ENCODE results near the gene HOXC9.

HOXC9 gene

GRCh38 chr12:54000116-54001114 is at the start of gene HOXC9:
HOXC9 (plus strand) TSS chr12:54000161; CDS start chr12:54000189, 28 bp downstream.
- H3K27ac ChIP-seq: peak within 1 kb of the TSS in 19 of 21 experiments; percentile 54 to 99 (median 88)

GRCh38 chr12:53950437-53950773 is 49.6 kb upstream of the HOXC9 start:
- Histone ChIP-seq H3K27ac (no peak overlapping the region), H3K4me3 (peak overlapping the region in 1 of 7 experiments; percentile 1)

More at GRCh38 chr12:54000116-54001114, at the start of gene HOXC9:
- peak within 1 kb of the TSS; percentile 40 to 68 (median 46) for H3K4me3 ChIP-seq

GRCh38 chr12:53950789-53951576 is 49.0 kb upstream of the HOXC9 start:
- H3K27ac ChIP-seq: no peak overlapping the region
- H3K4me3 ChIP-seq: peak overlapping the region in 1 of 7 experiments; percentile 1

DNA sequence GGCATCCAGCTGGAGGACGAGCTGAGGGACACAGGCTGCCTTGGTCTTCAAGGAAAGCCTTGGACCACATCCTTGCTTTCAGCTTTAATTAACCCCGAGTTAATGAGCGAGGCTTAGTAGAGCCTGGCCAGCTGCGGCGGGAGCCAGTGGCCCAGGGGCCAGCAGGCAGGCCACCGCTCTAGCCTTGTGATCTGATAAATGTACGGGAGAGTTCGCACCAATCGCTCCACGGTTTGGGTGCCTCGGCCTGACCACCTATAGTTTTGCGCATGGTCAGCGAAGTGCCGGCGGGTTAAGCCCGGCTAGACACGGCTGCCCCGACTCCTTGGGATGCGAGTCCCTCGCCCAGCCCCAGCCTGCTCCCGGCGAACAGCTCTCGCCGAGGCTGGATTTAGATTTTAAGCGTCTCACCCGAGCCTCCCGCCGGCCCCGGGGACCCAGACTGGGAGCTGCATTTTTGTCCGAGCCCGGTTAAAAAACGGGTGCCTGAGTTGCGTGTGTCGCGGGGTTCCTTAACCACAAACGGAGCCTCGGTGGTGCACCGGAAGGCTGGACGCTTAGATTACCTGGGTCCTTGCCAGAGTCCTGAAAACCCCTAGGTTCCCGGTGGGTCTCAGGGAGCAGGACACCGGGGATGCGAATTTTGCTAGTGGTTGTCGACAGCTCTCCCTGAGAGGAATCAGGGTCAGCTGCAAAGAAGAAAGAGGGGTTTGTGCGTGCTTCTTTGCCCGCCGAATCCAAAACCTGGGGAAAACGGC is 48.2 kb upstream of the HOXC9 start:
- no peak overlapping the region for H3K4me3 ChIP-seq
- no peak overlapping the region for H3K27ac ChIP-seq

DNA sequence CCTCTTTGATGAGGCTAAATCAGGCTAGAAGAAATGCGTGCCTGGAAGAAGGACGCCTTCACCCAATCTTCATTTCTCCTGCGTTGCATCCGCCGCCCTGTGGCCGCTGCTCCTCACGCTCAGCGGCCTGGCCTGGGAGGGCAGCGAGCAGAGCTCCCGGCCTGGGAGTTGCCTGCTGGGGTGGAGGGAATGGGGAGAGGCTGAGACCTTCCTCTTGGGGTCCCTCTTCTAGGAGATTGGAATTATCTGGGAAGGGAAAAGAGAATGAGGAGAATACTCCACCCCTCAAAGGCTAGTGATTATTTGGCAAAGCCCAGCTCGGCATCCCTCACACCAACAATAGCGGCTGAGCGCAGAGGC is 47.6 kb upstream of the HOXC9 start:
- Histone ChIP-seq H3K27ac (no peak overlapping the region), H3K4me3 (no peak overlapping the region)

- Histone ChIP-seq H3K27ac (no peak overlapping the region), H3K4me3 (no peak overlapping the region)
Measured at GRCh38 chr12:53952871-53953734, 46.9 kb upstream of the HOXC9 start.

DNA sequence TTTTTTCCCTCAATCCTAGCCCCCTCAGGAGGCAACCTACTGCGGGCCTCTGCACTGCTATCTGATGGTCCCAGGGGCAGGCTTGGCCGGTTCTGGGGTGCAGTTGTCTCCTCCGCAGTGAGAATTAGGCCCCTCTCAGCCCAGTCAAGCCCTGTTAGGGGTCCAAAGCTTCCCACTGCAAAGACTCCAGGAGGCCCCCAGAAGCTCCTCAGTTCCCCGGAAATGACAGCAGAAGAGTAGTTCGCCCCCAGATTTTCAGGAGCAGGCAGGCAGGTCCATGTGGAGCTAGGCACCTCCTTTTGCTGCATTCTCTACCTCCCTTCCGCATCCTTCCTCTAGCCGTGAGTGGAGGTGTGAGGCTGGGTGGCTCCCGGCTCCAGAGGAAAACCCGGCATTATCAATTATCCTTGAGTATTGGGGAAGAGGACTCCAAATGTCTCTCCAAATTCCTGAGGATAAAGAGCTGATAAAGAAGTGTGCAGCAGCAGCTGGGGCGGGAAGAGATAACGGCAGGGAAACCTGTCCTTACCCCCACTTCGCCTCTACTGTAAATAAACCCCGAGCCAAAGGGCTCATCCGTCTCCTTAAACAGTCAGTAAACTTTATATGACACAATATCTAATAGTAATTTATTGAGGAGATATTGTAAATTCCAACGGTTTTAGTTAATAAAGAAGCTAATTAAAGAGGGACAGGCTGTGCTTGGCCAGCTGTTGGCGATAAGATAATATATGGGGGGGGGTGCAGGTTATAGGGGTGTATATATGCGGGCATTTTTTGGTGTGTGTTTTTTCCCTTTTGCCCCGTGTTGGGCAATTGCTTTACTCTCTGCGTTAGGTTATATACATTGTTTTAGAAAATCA is 45.9 kb upstream of the HOXC9 start:
- H3K4me3 ChIP-seq: no peak overlapping the region
- H3K27ac ChIP-seq: no peak overlapping the region

DNA sequence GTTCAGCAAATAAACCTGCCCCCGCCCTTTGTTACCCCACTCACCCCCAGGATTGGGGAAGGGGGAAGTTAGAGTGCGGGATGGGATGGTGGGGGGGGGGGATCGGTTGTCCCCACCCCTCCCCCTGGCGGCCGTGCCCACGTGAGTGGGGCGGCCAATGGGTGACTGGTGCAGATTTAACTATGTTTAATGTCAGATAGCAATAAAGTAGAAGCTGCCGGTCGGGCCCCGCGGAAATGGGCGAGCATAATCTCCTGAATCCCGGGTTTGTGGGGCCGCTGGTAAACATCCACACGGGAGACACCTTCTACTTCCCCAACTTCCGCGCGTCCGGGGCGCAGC is 45.3 kb upstream of the HOXC9 start, which contains the start of gene HOXC12:
HOXC12 (plus strand) TSS at position 210 of the 342 bp plus-strand sequence; CDS start at position 237, 27 bp downstream.
- H3K4me3 ChIP-seq: peak within 1 kb of the TSS in 3 of 7 experiments; percentile 2 to 19 (median 12)
- H3K27ac ChIP-seq: peak within 1 kb of the TSS in 3 of 21 experiments; percentile 8 to 28 (median 11)

- Histone ChIP-seq H3K4me3 (peak overlapping the region in 3 of 7 experiments; percentile 2 to 19 (median 12)), H3K27ac (peak overlapping the region in 3 of 21 experiments; percentile 8 to 28 (median 11))
Measured at GRCh38 chr12:53955036-53955775, 44.8 kb upstream of the HOXC9 start.

DNA sequence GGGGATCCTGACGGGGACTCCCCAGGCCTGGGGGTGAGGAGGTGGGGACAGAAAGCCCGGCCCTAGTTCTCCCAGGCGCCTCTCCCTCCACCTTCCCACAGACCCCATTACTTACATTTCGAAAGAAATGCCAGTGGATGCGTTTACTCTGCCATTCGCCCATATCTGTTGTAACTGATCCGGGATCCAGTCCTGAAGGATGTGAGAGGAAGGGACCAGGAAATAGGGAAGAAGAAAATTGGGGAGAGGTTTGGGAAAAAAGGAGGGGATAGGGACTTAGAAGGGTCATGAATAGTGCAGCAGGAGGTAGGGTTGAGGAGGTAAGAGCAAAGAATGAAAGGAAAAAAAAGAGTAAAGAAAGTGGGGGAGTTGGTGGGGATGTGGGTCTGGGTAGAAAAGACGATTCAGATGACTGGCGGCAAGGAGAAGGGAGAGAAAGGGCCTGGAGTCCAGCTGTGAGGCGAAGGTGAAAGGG is 44.1 kb upstream of the HOXC9 start:
- Histone ChIP-seq H3K4me3 (peak overlapping the region in 1 of 7 experiments; percentile 2), H3K27ac (peak overlapping the region in 1 of 21 experiments; percentile 8)

DNA sequence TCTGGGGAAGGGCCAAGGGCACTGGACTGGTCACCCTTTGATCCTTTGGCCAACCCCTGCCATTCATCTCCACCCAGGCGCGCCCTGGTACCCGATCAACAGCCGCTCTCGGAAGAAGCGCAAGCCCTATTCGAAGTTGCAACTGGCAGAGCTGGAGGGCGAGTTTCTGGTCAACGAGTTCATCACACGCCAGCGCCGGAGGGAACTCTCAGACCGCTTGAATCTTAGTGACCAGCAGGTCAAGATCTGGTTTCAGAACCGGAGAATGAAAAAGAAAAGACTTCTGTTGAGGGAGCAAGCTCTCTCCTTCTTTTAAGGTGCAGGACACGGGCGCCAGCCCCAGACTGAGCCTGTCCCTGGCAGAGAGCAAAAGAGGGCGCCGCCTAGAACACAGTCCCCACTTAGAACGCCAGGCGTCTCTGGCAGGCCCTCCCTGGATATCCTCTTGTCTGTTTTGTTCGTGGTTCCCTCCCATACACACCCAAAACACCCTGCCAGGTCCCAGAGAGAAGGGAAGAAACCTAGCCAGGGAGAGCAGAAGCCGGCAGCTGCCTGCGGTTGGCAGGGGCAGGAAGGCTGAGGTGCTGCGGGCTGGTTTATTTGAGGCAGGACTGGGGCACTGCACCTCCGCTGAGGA is 43.6 kb upstream of the HOXC9 start:
- no peak overlapping the region for H3K27ac ChIP-seq

DNA sequence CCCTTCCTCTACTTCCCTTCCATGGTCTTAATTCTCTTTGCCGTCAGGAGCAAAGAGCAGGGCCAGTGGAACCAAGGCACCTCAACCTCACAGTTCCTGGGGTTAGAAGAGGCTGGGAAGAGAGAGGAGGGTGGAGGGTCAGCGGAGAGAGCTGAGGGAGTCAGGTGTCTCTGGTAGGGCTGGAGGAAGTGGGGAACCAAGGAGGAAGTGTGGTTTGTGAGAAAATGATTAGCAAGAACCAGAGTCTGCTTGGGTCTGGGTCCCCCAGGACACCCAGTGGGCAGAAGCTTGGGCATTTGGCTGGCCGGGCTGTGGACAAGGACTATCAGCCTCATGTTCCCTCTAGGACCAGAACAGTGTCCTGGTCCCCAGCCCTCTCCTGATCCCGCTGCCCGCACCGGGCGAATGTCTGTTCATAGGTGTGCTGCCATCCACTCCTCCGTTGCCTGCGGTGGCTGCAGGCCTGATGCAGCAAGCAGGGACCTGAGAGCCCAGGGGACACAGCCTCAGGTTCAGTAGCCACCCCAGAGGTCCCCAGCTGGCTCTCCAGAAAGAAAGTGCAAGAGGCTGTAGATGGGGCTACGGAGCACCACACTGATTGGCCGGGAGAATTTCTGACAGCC is 42.9 kb upstream of the HOXC9 start:
- H3K4me3 ChIP-seq: no peak overlapping the region
- H3K27ac ChIP-seq: no peak overlapping the region

More for the DNA sequence above, 43.6 kb upstream of the HOXC9 start:
- peak overlapping the region in 1 of 7 experiments; percentile 2 for H3K4me3 ChIP-seq

GRCh38 chr12:53958128-53958527 is 41.8 kb upstream of the HOXC9 start:
- Histone ChIP-seq H3K27ac (no peak overlapping the region), H3K4me3 (no peak overlapping the region)

GRCh38 chr12:53959314-53959713 is 40.6 kb upstream of the HOXC9 start:
- no peak overlapping the region for H3K27ac ChIP-seq
- no peak overlapping the region for H3K4me3 ChIP-seq

- H3K27ac ChIP-seq: no peak overlapping the region
- H3K4me3 ChIP-seq: no peak overlapping the region
Measured at GRCh38 chr12:53960187-53961024, 39.6 kb upstream of the HOXC9 start.
